RWPE2 (cell line): ENCODE measurements around the gene TECPR2.
A peak's percentile ranks its signal among the peaks of the same experiment; 100 is the strongest.

Source experiments
- ATAC-seq: fragments of 200-7000 bp; cut with Tn5 transposase; 3 replicates; pipeline ENCODE4 v1.9.1; 2021; ENCODE audit warnings: low read depth
- DNase-seq: peaks from one replicate; pipeline ENCODE4 v3.0.0-alpha.2; 2020; ENCODE audit warnings: low spot score
- H3K27ac ChIP-seq: fragments of 450-650 bp; 2 replicates; pipeline ENCODE4 v1.5.1; 2017; ENCODE audit warnings: mild to moderate bottlenecking; ENCODE audit not compliant: poor library complexity, severe bottlenecking
- H3K27me3 ChIP-seq: fragments of 250-450 bp; sonication (Bioruptor Pico); 2 replicates; pipeline ENCODE4 v1.5.1; 2021; ENCODE audit warnings: mild to moderate bottlenecking, moderate library complexity; ENCODE audit not compliant: insufficient read depth, poor library complexity, severe bottlenecking
- H3K36me3 ChIP-seq: fragments of 250-450 bp; sonication (Bioruptor Pico); 2 replicates; pipeline ENCODE4 v1.5.1; 2020; ENCODE audit warnings: low read depth, mild to moderate bottlenecking, moderate library complexity
- H3K4me1 ChIP-seq: fragments of 250-450 bp; sonication (Bioruptor Pico); 2 replicates; pipeline ENCODE4 v1.5.1; 2021; ENCODE audit warnings: mild to moderate bottlenecking, moderate library complexity; ENCODE audit not compliant: insufficient read depth, poor library complexity, severe bottlenecking
- H3K4me3 ChIP-seq: fragments of 250-450 bp; sonication (Bioruptor Pico); 2 replicates; pipeline ENCODE4 v1.5.1; 2021; ENCODE audit warnings: mild to moderate bottlenecking, moderate library complexity; ENCODE audit not compliant: severe bottlenecking
- H3K9me3 ChIP-seq: fragments of 250-450 bp; sonication (Bioruptor Pico); 2 replicates; pipeline ENCODE4 v1.5.1; 2021; ENCODE audit warnings: mild to moderate bottlenecking, moderate library complexity; ENCODE audit not compliant: severe bottlenecking
- CTCF ChIP-seq: fragments of 450-650 bp; IDR thresholded peaks from one replicate; pipeline ENCODE4 v1.5.1; 2017; ENCODE audit warnings: mild to moderate bottlenecking, moderate library complexity; ENCODE audit not compliant: poor library complexity, severe bottlenecking

The TECPR2 gene

GRCh38 chr14:102523200-102523568, 160.4 kb downstream of the TECPR2 start:
- no peak for ATAC-seq
- Histone ChIP-seq H3K9me3 (no peaks in the 10 kb centered on the region), H3K4me1 (peaks cover 20% of the 10 kb centered on the region), H3K27me3 (no peaks in the 10 kb centered on the region), H3K36me3 (no peaks in the 10 kb centered on the region), H3K27ac (no peak overlapping the region), H3K4me3 (no peak overlapping the region)
- no peak for TF ChIP-seq CTCF
- DNase-seq: no peak

- no peak for ATAC-seq
- Histone ChIP-seq H3K4me3 (peak overlapping the region; percentile 32), H3K9me3 (no peaks in the 10 kb centered on the region), H3K27ac (peak overlapping the region; percentile 90), H3K4me1 (peaks cover 21% of the 10 kb centered on the region), H3K36me3 (no peaks in the 10 kb centered on the region), H3K27me3 (no peaks in the 10 kb centered on the region)
- no peak for DNase-seq
- no peak for TF ChIP-seq CTCF
Measured at GRCh38 chr14:102523569-102524450, 161.1 kb downstream of the TECPR2 start.

- Histone ChIP-seq H3K36me3 (no peaks in the 10 kb centered on the region), H3K4me3 (peak overlapping the region; percentile 32), H3K27ac (peak overlapping the region; percentile 90), H3K27me3 (no peaks in the 10 kb centered on the region), H3K9me3 (no peaks in the 10 kb centered on the region), H3K4me1 (peaks cover 21% of the 10 kb centered on the region)
- ATAC-seq (peak; percentile 95), DNase-seq (peak; percentile 100)
- TF ChIP-seq CTCF: peak; percentile 99
Measured at GRCh38 chr14:102524451-102525218, 161.9 kb downstream of the TECPR2 start.

GRCh38 chr14:102525219-102525928, 162.6 kb downstream of the TECPR2 start:
- DNase-seq: no peak
- Histone ChIP-seq H3K4me3 (peak overlapping the region; percentile 32), H3K9me3 (no peaks in the 10 kb centered on the region), H3K36me3 (no peaks in the 10 kb centered on the region), H3K4me1 (peaks cover 21% of the 10 kb centered on the region), H3K27ac (peak overlapping the region; percentile 90), H3K27me3 (no peaks in the 10 kb centered on the region)
- no peak for TF ChIP-seq CTCF
- peak; percentile 33 for ATAC-seq
